ENCODE measurements around the gene UGT1A3. TPM values are rescaled to one million over a fixed set of nuclear protein-coding genes. Genes with fewer than 3 reads are reported as not detected.
"Not testable (repeated sequence)": the region's sequence is repeated elsewhere in the genome, so short reads cannot be mapped to it uniquely, and the experiment has no call there.

UGT1A3 gene
- total and polyA plus RNA-seq, 7 donors, result not detected

- no peak within 1 kb of the TSS for H3K4me3 ChIP-seq
- peaks cover 0 to 3% (median 0%) of the 10 kb centered on the region in 3 donors for H3K27me3 ChIP-seq (ENCODE audit: insufficient read depth in 3 of 3, low read length in 2 of 3)
- H3K36me3 ChIP-seq (ENCODE audit: insufficient read depth in 1 of 2, low read depth in 1 of 2), result no peaks in the 10 kb centered on the region
- whole genome bisulfite sequencing, 3 donors, result 52 to 72% (median 58%) methylated on average over 6 to 7 of the region's 7 CpGs
- ATAC-seq (no peak), DNase-seq (no peak)
- H3K4me1 ChIP-seq, result no peaks in the 10 kb centered on the region
- H3K9me3 ChIP-seq, result no peaks in the 10 kb centered on the region
- intact Hi-C loops (cut with DNase I), result no loop called here
- TF ChIP-seq CTCF (IDR thresholded peaks at IDR 0.05), result no peak
- H3K27ac ChIP-seq, result no peak within 1 kb of the TSS
These were observed 10.3 kb upstream of the UGT1A3 start, which contains the start of gene UGT1A4 for GRCh38 chr2:233718552-233718951. Gene UGT1A4 (plus strand): TSS chr2:233718736. CDS start chr2:233718821, 85 bp downstream.

DNA sequence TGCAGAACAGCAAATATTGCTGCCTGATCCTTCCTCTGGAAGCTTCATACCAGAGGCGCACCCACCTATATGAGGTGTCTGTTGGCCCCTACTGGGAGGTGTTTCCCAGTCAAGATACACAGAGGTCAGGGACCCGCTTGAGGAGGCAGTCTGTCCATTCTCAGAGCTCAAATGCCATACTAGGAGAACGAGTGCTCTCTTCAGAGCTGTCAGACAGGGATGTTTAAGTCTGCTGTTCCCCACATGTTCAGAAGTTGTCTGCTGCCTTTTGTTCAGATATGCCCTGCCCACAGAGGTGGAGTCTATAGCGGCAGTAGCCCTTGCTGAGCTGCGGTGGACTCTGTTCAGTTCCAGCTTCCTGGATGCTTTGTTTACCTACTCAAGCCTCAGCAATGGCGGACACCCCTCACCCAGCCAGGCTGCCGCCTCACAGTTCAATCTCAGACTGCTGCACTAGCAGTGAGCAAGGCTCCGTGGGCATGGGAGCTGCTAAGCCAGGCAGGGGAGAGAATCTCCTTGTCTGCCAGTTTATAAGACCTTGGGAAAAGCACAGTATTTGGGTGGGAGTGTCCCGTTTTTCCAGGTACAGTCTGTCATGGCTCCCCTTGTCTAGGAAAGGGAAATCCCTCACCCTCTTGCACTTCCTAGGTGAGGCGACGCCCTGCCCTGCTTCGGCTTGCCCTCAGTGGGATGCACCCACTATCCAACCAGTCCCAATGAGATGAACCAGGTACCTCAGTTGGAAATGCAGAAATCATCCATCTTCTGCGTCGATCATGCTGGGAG, 8.2 kb downstream of the UGT1A3 start:
- H3K36me3 ChIP-seq (ENCODE audit: insufficient read depth in 1 of 2, low read depth in 1 of 2); H3K4me3 ChIP-seq; H3K4me1 ChIP-seq; intact Hi-C loops (cut with DNase I); ATAC-seq; H3K27me3 ChIP-seq (ENCODE audit: insufficient read depth in 3 of 3, low read length in 2 of 3); H3K27ac ChIP-seq; H3K9me3 ChIP-seq; DNase-seq: not testable (repeated sequence)
- 82 to 90% (median 87%) methylated on average over 14 of the region's 14 CpGs for WGBS, 3 donors

DNA sequence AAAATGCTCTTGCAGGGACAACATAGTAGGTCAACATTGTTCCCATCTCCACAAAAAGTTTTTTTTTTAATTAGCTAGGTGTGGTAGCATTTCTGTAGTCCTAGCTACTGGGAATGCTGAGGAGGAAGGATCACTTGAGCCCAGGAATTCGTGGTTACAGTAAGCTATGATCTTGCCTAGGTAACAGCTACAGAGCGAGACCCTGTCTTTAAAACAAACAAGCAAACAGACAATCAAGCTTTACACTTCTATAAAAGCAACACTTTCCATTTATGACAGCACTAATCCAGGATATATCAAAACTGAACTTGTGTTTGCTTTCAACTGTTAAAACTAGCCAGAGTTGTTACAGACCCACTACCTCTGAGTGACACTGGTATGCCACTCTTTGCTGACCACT, 12.0 kb downstream of the UGT1A3 start:
- no peak for TF ChIP-seq CTCF (IDR thresholded peaks at IDR 0.05)
- H3K27ac ChIP-seq, result no peak overlapping the region
- no peaks in the 10 kb centered on the region for H3K36me3 ChIP-seq (ENCODE audit: insufficient read depth in 1 of 2, low read depth in 1 of 2)
- DNase-seq, result no peak
- no peaks in the 10 kb centered on the region for H3K4me1 ChIP-seq
- H3K4me3 ChIP-seq, result no peak overlapping the region
- H3K9me3 ChIP-seq, result no peaks in the 10 kb centered on the region
- peaks cover 0 to 2% (median 0%) of the 10 kb centered on the region in 3 donors for H3K27me3 ChIP-seq (ENCODE audit: insufficient read depth in 3 of 3, low read length in 2 of 3)
- intact Hi-C loops (cut with DNase I), result no loop called here
- ATAC-seq, result no peak
- 61 to 78% (median 62%) methylated on average over 2 of the region's 2 CpGs for WGBS, 3 donors

DNA sequence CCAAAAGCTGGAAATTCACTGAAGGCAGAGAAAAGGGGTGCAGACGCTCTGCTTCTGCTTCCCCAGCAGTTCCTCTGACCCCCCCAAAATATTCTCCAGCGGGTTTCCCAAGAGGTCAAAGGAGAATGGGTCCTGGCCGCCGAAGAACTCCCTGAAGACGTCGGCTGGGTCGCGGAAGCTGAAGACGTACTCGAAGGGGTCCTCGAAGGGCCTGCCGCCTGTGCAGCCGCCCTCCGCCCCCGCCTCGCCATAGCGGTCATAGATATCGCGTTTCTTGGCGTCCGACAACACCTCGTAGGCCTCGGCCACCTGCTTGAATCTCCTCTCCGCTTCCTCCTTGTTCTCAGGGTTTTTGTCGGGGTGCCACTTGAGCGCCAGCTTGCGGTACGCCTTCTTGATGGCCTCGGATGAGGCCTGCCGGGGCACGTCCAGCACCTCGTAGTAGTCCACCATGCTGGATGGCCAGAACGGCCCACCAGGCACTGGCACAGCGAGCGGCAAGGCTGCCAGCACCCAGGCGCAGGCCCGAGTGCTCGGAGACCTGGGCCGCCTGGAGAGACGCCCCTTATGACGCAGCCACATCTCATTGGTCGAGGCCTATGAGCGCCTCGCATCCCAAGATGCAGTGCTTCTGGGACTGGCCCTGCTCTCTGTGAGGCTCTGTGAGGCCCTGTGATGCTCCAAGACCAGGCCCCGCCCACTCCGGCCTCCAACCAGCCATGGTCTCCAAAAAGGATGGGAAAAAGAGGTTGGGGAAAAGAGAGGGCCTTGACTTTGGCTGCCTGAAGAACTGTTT, 14.8 kb downstream of the UGT1A3 start:
- Histone ChIP-seq H3K27ac (no peak overlapping the region), H3K4me1 (no peaks in the 10 kb centered on the region), H3K4me3 (no peak overlapping the region), H3K9me3 (no peaks in the 10 kb centered on the region), H3K27me3 (ENCODE audit: insufficient read depth in 3 of 3, low read length in 2 of 3) (peaks cover 0 to 2% (median 0%) of the 10 kb centered on the region in 3 donors), H3K36me3 (ENCODE audit: insufficient read depth in 1 of 2, low read depth in 1 of 2) (no peaks in the 10 kb centered on the region)
- intact Hi-C loops (cut with DNase I), result no loop called here
- ATAC-seq (no peak), DNase-seq (peak in 1 of 2 donors; percentile 48)
- WGBS, 3 donors, result 92 to 94% (median 93%) methylated on average over 44 to 45 of the region's 46 CpGs
- no peak for TF ChIP-seq CTCF (IDR thresholded peaks at IDR 0.05)

GRCh38 chr2:233745073-233745755, 16.4 kb downstream of the UGT1A3 start:
- intact Hi-C loops (cut with DNase I), result no loop called here
- H3K9me3 ChIP-seq, result no peaks in the 10 kb centered on the region
- H3K27ac ChIP-seq, result no peak overlapping the region
- no peaks in the 10 kb centered on the region for H3K27me3 ChIP-seq (ENCODE audit: insufficient read depth in 3 of 3, low read length in 2 of 3)
- no peak for TF ChIP-seq CTCF (IDR thresholded peaks at IDR 0.05)
- no peak for DNase-seq
- 53 to 60% (median 56%) methylated on average over 5 of the region's 5 CpGs for WGBS, 3 donors
- no peaks in the 10 kb centered on the region for H3K36me3 ChIP-seq (ENCODE audit: insufficient read depth in 1 of 2, low read depth in 1 of 2)
- ATAC-seq, result no peak
- H3K4me3 ChIP-seq, result no peak overlapping the region
- H3K4me1 ChIP-seq, result no peaks in the 10 kb centered on the region

DNA sequence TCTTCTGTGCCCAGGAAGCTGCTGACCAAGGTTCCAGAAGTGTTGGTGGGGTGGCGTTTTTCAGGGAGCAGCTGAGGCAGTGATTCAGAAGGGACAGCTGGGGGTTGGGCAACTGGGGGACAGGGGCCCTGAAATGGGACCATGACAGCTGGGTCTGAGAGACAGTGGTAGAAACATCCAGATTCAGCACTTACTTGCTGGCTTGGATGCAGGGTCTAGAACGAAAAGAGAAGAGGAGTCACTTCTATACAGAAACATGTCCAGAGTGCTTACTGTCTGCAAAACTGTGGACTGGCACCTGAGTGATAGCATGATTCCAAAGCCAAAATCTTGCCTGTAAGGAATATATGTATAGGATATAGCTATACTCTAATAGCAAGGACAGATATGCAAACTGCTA, 17.0 kb downstream of the UGT1A3 start:
- H3K27me3 ChIP-seq (ENCODE audit: insufficient read depth in 3 of 3, low read length in 2 of 3); H3K9me3 ChIP-seq; H3K4me3 ChIP-seq; intact Hi-C loops (cut with DNase I); ATAC-seq; H3K4me1 ChIP-seq; DNase-seq; H3K27ac ChIP-seq; H3K36me3 ChIP-seq (ENCODE audit: insufficient read depth in 1 of 2, low read depth in 1 of 2): not testable (repeated sequence)
- 55 to 72% (median 56%) methylated on average over 2 of the region's 2 CpGs for WGBS, 3 donors

All from psoas muscle (tissue), 8 donors.